Measurements from ENCODE around the gene DNAJC27. TPM values are rescaled to one million over a fixed set of nuclear protein-coding genes. Genes with fewer than 3 reads are reported as not detected.
"Not testable (repeated sequence)": the region's sequence is repeated elsewhere in the genome, so short reads cannot be mapped to it uniquely, and the experiment has no call there.

Gene DNAJC27
- total and polyA plus RNA-seq, 12 donors: 2.8 to 13.1 (median 9.6) TPM

- no peak for TF ChIP-seq CTCF (IDR thresholded peaks at IDR 0.05)
- 37 to 45% methylated on average over 4 of the region's 4 CpGs for WGBS, 2 donors
- H3K9me3 ChIP-seq: no peaks in the 10 kb centered on the region
- intact Hi-C loops (cut with DNase I): no loop called here
- no peak overlapping the region for H3K4me3 ChIP-seq
- H3K27me3 ChIP-seq: no peaks in the 10 kb centered on the region
- peaks cover 0 to 25% (median 7%) of the 10 kb centered on the region in 9 donors for H3K4me1 ChIP-seq
- no peak for DNase-seq
- no peak for ATAC-seq
- H3K27ac ChIP-seq: no peak overlapping the region
- H3K36me3 ChIP-seq: no peaks in the 10 kb centered on the region
These were observed 28.3 kb upstream of the DNAJC27 start for GRCh38 chr2:25000036-25000435.

- H3K36me3 ChIP-seq; intact Hi-C loops (cut with DNase I); ATAC-seq; H3K9me3 ChIP-seq; DNase-seq; H3K4me3 ChIP-seq; H3K27me3 ChIP-seq; H3K27ac ChIP-seq: not testable (repeated sequence)
- peaks cover 0 to 32% (median 11%) of the 10 kb centered on the region in 9 donors for H3K4me1 ChIP-seq
- 87 to 92% methylated on average over 8 of the region's 8 CpGs for WGBS, 2 donors
These were observed 27.3 kb upstream of the DNAJC27 start for GRCh38 chr2:24999097-24999496.

- ATAC-seq (no peak), DNase-seq (no peak)
- intact Hi-C loops (cut with DNase I): no loop called here
- no peaks in the 10 kb centered on the region for H3K27me3 ChIP-seq
- 43% methylated on average over 1 of the region's 1 CpG for WGBS, 2 donors
- peaks cover 0 to 30% (median 15%) of the 10 kb centered on the region in 9 donors for H3K4me1 ChIP-seq
- H3K27ac ChIP-seq: peak overlapping the region in 4 of 10 donors; percentile 6 to 24 (median 10)
- TF ChIP-seq CTCF (IDR thresholded peaks at IDR 0.05): no peak
- no peaks in the 10 kb centered on the region for H3K9me3 ChIP-seq
- no peak overlapping the region for H3K4me3 ChIP-seq
- no peaks in the 10 kb centered on the region for H3K36me3 ChIP-seq
These were observed 22.5 kb upstream of the DNAJC27 start for GRCh38 chr2:24994146-24994724.

- 27 to 30% methylated on average over 6 of the region's 6 CpGs for WGBS, 2 donors
- TF ChIP-seq CTCF (IDR thresholded peaks at IDR 0.05): no peak
- H3K36me3 ChIP-seq: no peaks in the 10 kb centered on the region
- no peak for DNase-seq
- no peaks in the 10 kb centered on the region for H3K27me3 ChIP-seq
- H3K27ac ChIP-seq: peak overlapping the region in 3 of 10 donors; percentile 6 to 24 (median 8)
- ATAC-seq: peak in 3 of 8 donors; percentile 17 to 57 (median 35)
- peaks cover 0 to 30% (median 15%) of the 10 kb centered on the region in 9 donors for H3K4me1 ChIP-seq
- no peak overlapping the region for H3K4me3 ChIP-seq
- no peaks in the 10 kb centered on the region for H3K9me3 ChIP-seq
- intact Hi-C loops (cut with DNase I): no loop called here
These were observed 21.8 kb upstream of the DNAJC27 start for GRCh38 chr2:24993406-24994145.
